Islet of Langerhans (tissue), 1 donor: ENCODE results near the gene TSSK2.

Experiments used
- FAIRE-seq: peaks from one replicate; lab custom pipeline; 2011; peaks lifted over from hg19 to GRCh38; lab: Jason Lieb, UNC

The TSSK2 gene

GRCh38 chr22:19125474-19126308 lies 5.4 kb upstream of the TSSK2 start:
- FAIRE-seq, result no peak

- FAIRE-seq, result no peak
Observed at GRCh38 chr22:19126309-19127273, 4.5 kb upstream of the TSSK2 start.

- FAIRE-seq, result no peak
Observed at GRCh38 chr22:19127329-19128008, 3.6 kb upstream of the TSSK2 start.

GRCh38 chr22:19128009-19128401 lies 3.1 kb upstream of the TSSK2 start:
- FAIRE-seq, result no peak

- FAIRE-seq, result no peak
Observed at GRCh38 chr22:19128946-19129727, 2.0 kb upstream of the TSSK2 start.

GRCh38 chr22:19129871-19130270 lies 1.2 kb upstream of the TSSK2 start:
- no peak for FAIRE-seq

GRCh38 chr22:19131685-19132015 lies 542 bp downstream of the TSSK2 start:
- FAIRE-seq, result no peak

GRCh38 chr22:19132153-19132552 lies 1.0 kb downstream of the TSSK2 start:
- FAIRE-seq, result no peak

GRCh38 chr22:19132693-19133400 lies 1.7 kb downstream of the TSSK2 start:
- no peak for FAIRE-seq

- FAIRE-seq, result no peak
Observed at GRCh38 chr22:19133561-19133960, 2.5 kb downstream of the TSSK2 start.

- FAIRE-seq, result no peak
Observed at GRCh38 chr22:19134176-19134831, 3.2 kb downstream of the TSSK2 start.

- FAIRE-seq, result no peak
Observed at GRCh38 chr22:19134874-19135273, 3.8 kb downstream of the TSSK2 start.

- FAIRE-seq, result no peak
Observed at GRCh38 chr22:19136915-19137314, 5.8 kb downstream of the TSSK2 start.

GRCh38 chr22:19137384-19138216 lies 6.5 kb downstream of the TSSK2 start:
- no peak for FAIRE-seq

GRCh38 chr22:19138217-19139000 lies 7.3 kb downstream of the TSSK2 start:
- no peak for FAIRE-seq

GRCh38 chr22:19139001-19139356 lies 7.9 kb downstream of the TSSK2 start:
- no peak for FAIRE-seq

GRCh38 chr22:19139974-19140373 lies 8.9 kb downstream of the TSSK2 start:
- no peak for FAIRE-seq

- no peak for FAIRE-seq
Observed at GRCh38 chr22:19142394-19142793, 11.3 kb downstream of the TSSK2 start.

GRCh38 chr22:19143212-19143611 lies 12.1 kb downstream of the TSSK2 start:
- FAIRE-seq, result no peak
